GM12801 (cell line): ENCODE data around the gene SLC5A10.
A peak's percentile ranks its signal among the peaks of the same experiment; 100 is the strongest.

Experiments used
- CTCF ChIP-seq: IDR thresholded peaks from one replicate; pipeline ENCODE4 v1.5.1; 2011; ENCODE audit warnings: control low read depth; ENCODE audit not compliant: insufficient read length; ENCODE audit errors: extremely low read depth

Gene SLC5A10

GRCh38 chr17:18957831-18958230 is 5.9 kb downstream of the SLC5A10 start:
- TF ChIP-seq CTCF, result no peak

DNA sequence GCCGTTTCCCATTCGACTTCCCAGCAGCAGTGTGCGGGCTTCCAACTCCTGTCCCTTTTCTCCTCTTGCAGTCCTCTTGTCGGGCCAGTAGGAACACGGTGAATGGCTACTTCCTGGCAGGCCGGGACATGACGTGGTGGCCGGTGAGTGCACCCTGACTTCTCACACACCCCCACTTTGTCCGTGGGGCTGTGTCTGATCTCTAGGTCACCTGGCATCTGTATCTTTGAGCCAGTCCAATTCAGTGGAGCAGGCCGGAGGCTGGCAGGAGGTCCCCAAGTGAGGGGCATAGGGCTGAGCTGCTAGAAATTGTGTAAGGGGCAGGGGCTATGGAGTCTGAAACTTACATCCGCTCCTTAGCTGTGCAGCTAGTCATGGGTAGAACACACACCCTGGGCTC is 6.6 kb downstream of the SLC5A10 start:
- TF ChIP-seq CTCF, result no peak

- no peak for TF ChIP-seq CTCF
Observed at GRCh38 chr17:18959071-18959844, 7.3 kb downstream of the SLC5A10 start.

DNA sequence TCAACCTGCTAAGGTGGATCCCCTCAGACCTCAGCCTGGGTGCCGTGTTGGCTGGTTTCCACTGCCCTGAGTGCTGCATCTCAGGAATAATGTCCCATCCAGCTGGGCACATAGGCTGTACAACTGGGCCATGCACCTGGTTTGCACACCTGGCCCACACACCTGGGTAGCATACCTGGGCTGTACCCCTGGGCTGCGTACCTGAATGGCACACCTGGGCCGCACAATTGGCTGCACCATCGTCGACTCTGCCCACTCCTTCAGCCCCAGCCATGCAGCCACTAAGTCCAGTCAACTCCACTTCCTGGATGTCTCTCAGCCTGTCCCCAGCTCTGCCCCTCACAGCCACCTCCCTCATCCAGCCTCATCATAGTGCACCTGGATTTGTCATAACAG is 7.9 kb downstream of the SLC5A10 start:
- no peak for TF ChIP-seq CTCF

DNA sequence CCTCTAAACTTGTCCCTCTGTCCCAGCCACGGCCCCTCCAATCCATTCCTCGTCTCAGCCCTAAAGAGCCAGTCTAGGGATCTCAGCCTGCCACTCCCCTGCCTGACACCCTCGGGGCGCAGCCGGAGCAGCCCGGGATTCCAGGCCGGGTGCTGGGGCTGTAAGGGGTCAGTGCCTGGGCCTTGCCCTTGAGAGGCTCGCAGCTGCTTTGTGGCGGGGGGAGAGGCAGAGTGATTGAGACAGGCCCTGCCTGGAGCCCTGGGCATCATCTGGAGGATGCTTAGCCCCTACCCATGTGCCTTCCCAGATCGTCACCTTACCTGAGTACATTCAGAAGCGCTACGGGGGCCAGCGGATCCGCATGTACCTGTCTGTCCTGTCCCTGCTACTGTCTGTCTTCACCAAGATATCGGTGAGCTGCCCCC is 8.3 kb downstream of the SLC5A10 start:
- TF ChIP-seq CTCF, result no peak

DNA sequence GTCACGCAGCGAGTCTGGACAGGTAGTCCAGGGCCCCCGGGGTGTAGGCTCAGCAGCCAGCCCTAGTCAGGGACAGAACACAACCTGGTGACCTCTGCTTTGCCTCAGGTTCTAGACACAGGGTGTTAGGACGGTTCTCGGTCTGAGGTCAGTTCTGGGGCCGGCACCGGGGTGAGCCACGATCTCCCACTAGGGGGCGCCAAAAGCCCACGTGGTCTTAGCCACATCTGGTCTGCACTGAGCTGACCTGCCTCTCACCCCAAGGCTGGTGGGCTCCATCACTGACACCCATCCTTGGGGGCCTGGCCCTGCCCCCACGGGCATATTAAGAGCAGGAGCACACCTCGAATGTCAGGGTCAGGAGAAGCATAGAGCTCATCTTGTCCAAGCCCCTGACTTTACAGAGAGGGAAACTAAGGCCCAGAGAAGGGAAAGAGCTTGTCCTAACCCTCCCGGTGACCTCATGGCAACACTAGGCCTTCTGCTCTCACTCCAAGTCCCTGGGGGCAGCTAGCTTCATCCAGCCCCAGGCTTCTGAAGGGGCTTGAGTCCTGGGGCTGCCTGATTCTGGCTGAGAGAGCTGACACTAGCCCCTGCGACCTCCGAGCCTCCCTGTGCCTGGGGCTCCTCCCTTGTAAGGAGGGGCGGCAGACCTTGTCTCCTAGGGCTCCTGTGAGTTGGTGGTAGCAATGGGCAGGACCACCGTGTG is 9.0 kb downstream of the SLC5A10 start:
- peak; percentile 51 for TF ChIP-seq CTCF

GRCh38 chr17:18961634-18962493 is 9.9 kb downstream of the SLC5A10 start:
- no peak for TF ChIP-seq CTCF
